K562 (cell line): ENCODE measurements around the gene TMEM270. TPM values are rescaled to one million over a fixed set of nuclear protein-coding genes. Genes with fewer than 3 reads are reported as not detected.

ENCODE experiments used
- ATAC-seq: fragments of 200-7000 bp; cut with Tn5 transposase; 3 replicates; pipeline ENCODE4 v1.9.1; 2020; ENCODE audit warnings: moderate library complexity
- BruUV-seq: library from RNA; stranded (reverse); fragments of 400-500 nt; replicated peaks from 2 replicates; lab custom pipeline; 2021; lab: Mats Ljungman, UMichigan
- CTCF ChIA-PET: fragments of 300-600 bp; formaldehyde crosslinking; extraction: SDS; loops from one replicate; lab custom pipeline; 2021; ENCODE audit warnings: low intra/inter-chr PET ratio; lab: Yijun Ruan, JAX
- POLR2A ChIA-PET: fragments of 300-600, 350-650 bp; sonication (Branson Sonifier 250); formaldehyde crosslinking; extraction: SDS; loops from one replicate; lab custom pipeline; 2021; ENCODE audit warnings: antibody characterized with exemption, inconsistent platforms; lab: Yijun Ruan, JAX
- DNase-seq, 4 experiments: peaks; one replicate each; pipeline versions ENCODE4 v3.0.0 to v3.0.0-alpha.2; 2011 to 2018; ENCODE audit warnings: low spot score in 3 of 4, mixed read lengths in 3 of 4; ENCODE audit errors: extremely low read depth in 1 of 4
- FAIRE-seq: peaks from 2 replicates; lab custom pipeline; 2011; peaks lifted over from hg19 to GRCh38; lab: Jason Lieb, UNC
- H2AFZ ChIP-seq: 2 replicates; pipeline ENCODE4 v1.6.0; 2011; ENCODE audit warnings: low read depth, low read length, control low read depth, inconsistent platforms
- H3K27ac ChIP-seq: fragments of 200-600 bp; 3 replicates; pipeline ENCODE4 v1.8.0; 2011; ENCODE audit warnings: low read depth, mild to moderate bottlenecking, control low read depth, inconsistent platforms, low read length, moderate library complexity, mixed read lengths; ENCODE audit errors: extremely low read depth
- H3K27me3 ChIP-seq, 2 experiments: fragments of 300-600 bp in 1 of 2; 2 replicates in 1 of 2; 3 replicates in 1 of 2; pipeline versions ENCODE4 v1.6.0 to v1.8.0; 2011; ENCODE audit warnings: inconsistent platforms in 2 of 2, low read length in 2 of 2, mild to moderate bottlenecking in 1 of 2, mixed read lengths in 1 of 2, moderate library complexity in 1 of 2; ENCODE audit not compliant: control insufficient read depth in 2 of 2, insufficient read depth in 2 of 2
- H3K36me3 ChIP-seq: fragments of 300-600 bp; 3 replicates; pipeline ENCODE4 v1.8.0; 2011; ENCODE audit warnings: mild to moderate bottlenecking, low read length, inconsistent platforms; ENCODE audit not compliant: control insufficient read depth, insufficient read depth
- H3K4me1 ChIP-seq, 2 experiments: fragments of 200-600 bp in 1 of 2; replicated peaks in 1 of 2; 2 replicates in 1 of 2; 3 replicates in 1 of 2; pipeline versions ENCODE4 v1.5.1 to v1.8.0; 2011; ENCODE audit warnings: inconsistent platforms in 2 of 2, low read length in 2 of 2, mild to moderate bottlenecking in 1 of 2, mixed read lengths in 1 of 2, moderate library complexity in 1 of 2; ENCODE audit not compliant: control insufficient read depth in 2 of 2, insufficient read depth in 2 of 2
- H3K4me2 ChIP-seq: 2 replicates; pipeline ENCODE4 v1.6.1; 2011; ENCODE audit warnings: low read length, control low read depth, inconsistent platforms, mixed read lengths; ENCODE audit not compliant: insufficient read depth
- H3K4me3 ChIP-seq: fragments of 200-600 bp; sonication (generic), shearing (Covaris generic); 2 replicates; pipeline ENCODE4 v1.5.1; 2016; ENCODE audit warnings: control low read depth, inconsistent platforms
- H3K79me2 ChIP-seq: fragments of 200-600 bp; 3 replicates; pipeline ENCODE4 v1.8.0; 2011; ENCODE audit warnings: low read length, inconsistent platforms; ENCODE audit not compliant: control insufficient read depth, insufficient read depth
- H3K9ac ChIP-seq, 2 experiments: 2 replicates each; pipeline versions ENCODE4 v1.6.0 to v1.6.1; 2011; ENCODE audit warnings: low read depth in 2 of 2, low read length in 2 of 2, control low read depth in 1 of 2, inconsistent platforms in 1 of 2, mild to moderate bottlenecking in 1 of 2, mixed read lengths in 1 of 2; ENCODE audit not compliant: insufficient read depth in 1 of 2
- H3K9me1 ChIP-seq: one replicate; pipeline ENCODE4 v1.6.0; 2011; ENCODE audit warnings: inconsistent platforms, mild to moderate bottlenecking, low read length, moderate library complexity; ENCODE audit not compliant: control insufficient read depth, insufficient read depth
- H3K9me3 ChIP-seq: replicated peaks from 2 replicates; pipeline ENCODE4 v1.5.1; 2011; ENCODE audit warnings: low read depth, low read length, inconsistent platforms; ENCODE audit not compliant: control insufficient read depth, insufficient read depth
- H4K20me1 ChIP-seq: replicated peaks from 2 replicates; pipeline ENCODE4 v1.6.1; 2011; ENCODE audit warnings: low read length, inconsistent platforms, mixed read lengths; ENCODE audit not compliant: control insufficient read depth, insufficient read depth
- CBFB ChIP-seq: sonication (generic); formaldehyde crosslinking; IDR thresholded peaks from 2 replicates; pipeline ENCODE4 v1.4.0; 2020; ENCODE audit warnings: mild to moderate bottlenecking, missing genetic modification reagents
- CHCHD3 ChIP-seq: fragments of 250-450 bp; sonication (Bioruptor Pico); IDR thresholded peaks from 2 replicates; pipeline ENCODE4 v2.1.2; 2022; ENCODE audit warnings: mild to moderate bottlenecking
- ETS2 ChIP-seq: IDR thresholded peaks from 2 replicates; pipeline ENCODE4 v1.6.1; 2016; ENCODE audit warnings: borderline replicate concordance, missing genetic modification characterization, mild to moderate bottlenecking, moderate library complexity, missing compliant biosample characterization; ENCODE audit not compliant: poor library complexity, severe bottlenecking
- HDAC1 ChIP-seq, 2 experiments: fragments of 450-650 bp; IDR thresholded peaks; 2 replicates each; pipeline ENCODE4 v1.6.1; 2016 to 2017; ENCODE audit warnings: inconsistent platforms in 1 of 2, mild to moderate bottlenecking in 1 of 2, moderate library complexity in 1 of 2
- HMBOX1 ChIP-seq: sonication (generic); IDR thresholded peaks from 2 replicates; pipeline ENCODE4 v1.6.1; 2016
- JUNB ChIP-seq: fragments of 450-650 bp; formaldehyde crosslinking; conservative IDR thresholded peaks from 2 replicates; pipeline ENCODE4 v1.4.0; 2020; ENCODE audit warnings: mild to moderate bottlenecking
- KAT2B ChIP-seq: IDR thresholded peaks from one replicate; pipeline ENCODE4 v1.6.1; 2012; ENCODE audit warnings: low read depth, mild to moderate bottlenecking, control low read depth, inconsistent platforms, low read length, moderate library complexity
- KDM1A ChIP-seq, 2 experiments: fragments of 450-650 bp; IDR thresholded peaks; 2 replicates each; pipeline ENCODE4 v1.6.1; 2016; ENCODE audit warnings: mild to moderate bottlenecking in 2 of 2
- LCOR ChIP-seq: sonication (generic); formaldehyde crosslinking; IDR thresholded peaks from 2 replicates; pipeline ENCODE4 v1.8.0; 2022; ENCODE audit warnings: mild to moderate bottlenecking, missing genetic modification reagents
- MEF2D ChIP-seq: conservative IDR thresholded peaks from 2 replicates; pipeline ENCODE4 v1.6.1; 2016; ENCODE audit warnings: low read depth, missing genetic modification characterization, missing compliant biosample characterization
- MTA2 ChIP-seq: fragments of 450-650 bp; IDR thresholded peaks from 2 replicates; pipeline ENCODE4 v1.6.1; 2016; ENCODE audit warnings: low read depth
- NCOR1 ChIP-seq: fragments of 450-650 bp; IDR thresholded peaks from 2 replicates; pipeline ENCODE4 v1.6.1; 2016; ENCODE audit warnings: mild to moderate bottlenecking, moderate library complexity
- PHF8 ChIP-seq: fragments of 200-600 bp; sonication (generic); IDR thresholded peaks from 2 replicates; pipeline ENCODE4 v1.6.1; 2012; ENCODE audit warnings: mixed run types, mild to moderate bottlenecking, inconsistent platforms, low read length, moderate library complexity, borderline replicate concordance
- PRPF4 ChIP-seq: fragments of 200-400 bp; formaldehyde crosslinking; IDR thresholded peaks from one replicate; pipeline ENCODE4 v1.6.1; 2017; ENCODE audit warnings: low read length, low read depth, mild to moderate bottlenecking; ENCODE audit not compliant: insufficient read depth, poor library complexity, severe bottlenecking
- SMARCB1 ChIP-seq: IDR thresholded peaks from 2 replicates; pipeline ENCODE4 v1.6.1; 2011; ENCODE audit warnings: improper control_type of control experiment, low read depth; ENCODE audit not compliant: insufficient read length
- SNRNP70 ChIP-seq: fragments of 200-400 bp; formaldehyde crosslinking; optimal IDR thresholded peaks from 2 replicates; pipeline ENCODE3; 2017; ENCODE audit warnings: low read depth, low read length
- TARDBP ChIP-seq: fragments of 450-650 bp; IDR thresholded peaks from 2 replicates; pipeline ENCODE4 v1.6.1; 2016
- TEAD4 ChIP-seq, 2 experiments: sonication (generic) in 1 of 2; formaldehyde crosslinking in 1 of 2; IDR thresholded peaks; 2 replicates each; pipeline versions ENCODE4 v1.6.1 to v1.8.0; 2012 to 2022; ENCODE audit warnings: borderline replicate concordance in 1 of 2, inconsistent platforms in 1 of 2, low read length in 1 of 2, mild to moderate bottlenecking in 1 of 2, missing genetic modification reagents in 1 of 2
- XRCC5 ChIP-seq: fragments of 200-400 bp; formaldehyde crosslinking; IDR thresholded peaks from 2 replicates; pipeline ENCODE4 v1.6.1; 2017; ENCODE audit warnings: low read depth, mild to moderate bottlenecking, low read length
- ZNF24 ChIP-seq: fragments of 450-650 bp; IDR thresholded peaks from 2 replicates; pipeline ENCODE4 v1.6.1; 2016
- ZNF316 ChIP-seq: fragments of 450-650 bp; IDR thresholded peaks from 2 replicates; pipeline ENCODE4 v1.6.1; 2016
- WGBS: fragments of 100-300 bp; shearing (Covaris generic); methylation state at CpG from one replicate; pipeline ENCODE4 v1.1.6; 2016; ENCODE audit warnings: low coverage, mixed read lengths; ENCODE audit not compliant: insufficient coverage; ENCODE audit errors: missing lambda C conversion rate; 5-methylcytosine and 5-hydroxymethylcytosine counted together
- in situ Hi-C: fragments of 300-500 bp; cut with MboI; formaldehyde crosslinking; loops from 4 replicates; pipeline ENCODE4 v1.15.0; 2018; ENCODE audit warnings: inconsistent platforms, mixed read lengths
- intact Hi-C: fragments of 100-400 bp; cut with micrococcal nuclease; formaldehyde crosslinking; loops from 2 replicates; pipeline ENCODE4 v1.14.2; 2022
- polyA plus RNA-seq, 8 experiments: library from polyadenylated mRNA; depleted of rRNA in 4 of 8; stranded (reverse) in 5 of 8; unstranded in 3 of 8; fragments of >200 nt; fragmentation: Nextera tagmentation in 2 of 8; fragmentation: Illumina TruSeq in 1 of 8; extraction: Ambion mirVana in 2 of 8; extraction: Trizol in 1 of 8; gene quantifications; 2 replicates each; pipeline versions ENCODE4 v1.2.1 to v1.2.3, GENCODE V29; 2011 to 2014; ENCODE audit warnings: inconsistent platforms in 1 of 8, missing spikeins in 1 of 8
- total RNA-seq, 7 experiments: library from RNA; depleted of rRNA in 6 of 7; stranded (reverse); fragments of >200 nt in 6 of 7; fragmentation: Illumina TruSeq in 2 of 7; extraction: Trizol in 2 of 7; gene quantifications; 2 replicates each; pipeline versions ENCODE4 v1.2.1 to v1.2.3, GENCODE V29; 2011 to 2021; ENCODE audit warnings: low replicate concordance in 1 of 7
- TF ChIP-seq, protein P1 (sequence below): sonication (generic); formaldehyde crosslinking; IDR thresholded peaks from 2 replicates; pipeline ENCODE4 v1.9.0; 2022; ENCODE audit warnings: mild to moderate bottlenecking, missing genetic modification reagents

The TMEM270 gene
- total and polyA plus RNA-seq, 9 of the 15 experiments (the other 6 are each of a cell fraction or from before 2014, with no cell fraction given): not detected

- no TSS peak for BruUV-seq
- intact Hi-C loops (loop anchor here (5.0 kb wide), 1 partner anchor 239 kb away; no protein-coding TSS in a partner anchor), in situ Hi-C loops (loop anchor here (5.0 kb wide), 1 partner anchor 244 kb away; no protein-coding TSS in a partner anchor)
- Histone ChIP-seq H3K36me3 (no peaks in the 10 kb centered on the region), H3K79me2 (no peaks in the 10 kb centered on the region), H3K27me3 (peaks cover 0 to 7% of the 10 kb centered on the region in 2 experiments; a peak in 2 of 5 replicates), H3K4me1 (peaks cover 32 to 38% of the 10 kb centered on the region in 2 experiments), H3K27ac (peak overlapping the region; percentile 28; the same call in 1 of the 3 replicates), H3K9me1 (peaks cover 3% of the 10 kb centered on the region), H3K9ac (no peak overlapping the region), H2AFZ (no peak overlapping the region), H3K4me3 (no peak overlapping the region), H4K20me1 (peaks cover 4% of the 10 kb centered on the region; the same call in 1 of the 2 replicates), H3K4me2 (peak overlapping the region; percentile 16; the same call in 1 of the 2 replicates), H3K9me3 (no peaks in the 10 kb centered on the region)
- ChIA-PET CTCF (interaction anchor here (0.6 kb wide), 1 partner anchor 226 kb away, joined by 3 read pairs; no protein-coding TSS in a partner anchor), POLR2A (interaction anchor here (0.8 to 1.0 kb wide), 2 partner anchors 42 to 130 kb away, joined by 3 to 5 read pairs; no protein-coding TSS in a partner anchor)
- 2% methylated on average over 7 of the region's 8 CpGs for WGBS
- DNase-seq (peak; percentile 61 to 84 (median 72)), FAIRE-seq (peak; percentile 93), ATAC-seq (peak; percentile 89)
- peak; percentile 81 for TF ChIP-seq ZNF316
- peak; percentile 64 for TF ChIP-seq HMBOX1
- TF ChIP-seq TEAD4 (IDR thresholded peaks at IDR 0.05; ENCODE audit: low read length): peak; percentile 97
- peak; percentile 67; the same call in 1 of the 2 replicates for TF ChIP-seq TEAD4 (CRISPR knock-in tag; IDR thresholded peaks at IDR 0.05; ENCODE audit: borderline replicate concordance)
- peak in 1 of 2 experiments; percentile 84; a peak in 2 of 4 replicates for TF ChIP-seq HDAC1 (IDR thresholded peaks at IDR 0.05)
- TF ChIP-seq PHF8: no peak
- TF ChIP-seq CBFB (CRISPR knock-in tag): peak; percentile 79; the same call in 1 of the 2 replicates
- TF ChIP-seq ZNF24: peak; percentile 18; the same call in 1 of the 2 replicates
- TF ChIP-seq XRCC5: no peak
- peak; percentile 79 for TF ChIP-seq NCOR1
- TF ChIP-seq MTA2: peak; percentile 51
- TF ChIP-seq SNRNP70: no peak
- peak; percentile 51; the same call in 1 of the 2 replicates for TF ChIP-seq MEF2D (tag)
- TF ChIP-seq SMARCB1: peak; percentile 50
- TF ChIP-seq PRPF4: no peak
- TF ChIP-seq JUNB (CRISPR knock-in tag): peak; percentile 48; the same call in 1 of the 2 replicates
- TF ChIP-seq CHCHD3 (CRISPR knock-in tag): no peak
- TF ChIP-seq TARDBP: no peak
- no peak for TF ChIP-seq ETS2 (tag)
- TF ChIP-seq KAT2B: no peak
- TF ChIP-seq LCOR (CRISPR knock-in tag): peak; percentile 93
- TF ChIP-seq, protein P1, sequence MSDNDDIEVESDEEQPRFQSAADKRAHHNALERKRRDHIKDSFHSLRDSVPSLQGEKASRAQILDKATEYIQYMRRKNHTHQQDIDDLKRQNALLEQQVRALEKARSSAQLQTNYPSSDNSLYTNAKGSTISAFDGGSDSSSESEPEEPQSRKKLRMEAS (CRISPR knock-in tag): peak; percentile 78
- peak; percentile 84 to 90 for TF ChIP-seq KDM1A (IDR thresholded peaks at IDR 0.05)
These were observed 9.3 kb upstream of the TMEM270 start for GRCh38 chr7:73851410-73852338.
